GM18520 (cell line): Measurements from ENCODE around the gene ADPRHL1.

ENCODE experiments used
- ATAC-seq: cut with Tn5 transposase; IDR thresholded peaks from one replicate; pipeline ENCODE4 v1.9.1; 2021; ENCODE audit not compliant: unreplicated experiment

Gene ADPRHL1

DNA sequence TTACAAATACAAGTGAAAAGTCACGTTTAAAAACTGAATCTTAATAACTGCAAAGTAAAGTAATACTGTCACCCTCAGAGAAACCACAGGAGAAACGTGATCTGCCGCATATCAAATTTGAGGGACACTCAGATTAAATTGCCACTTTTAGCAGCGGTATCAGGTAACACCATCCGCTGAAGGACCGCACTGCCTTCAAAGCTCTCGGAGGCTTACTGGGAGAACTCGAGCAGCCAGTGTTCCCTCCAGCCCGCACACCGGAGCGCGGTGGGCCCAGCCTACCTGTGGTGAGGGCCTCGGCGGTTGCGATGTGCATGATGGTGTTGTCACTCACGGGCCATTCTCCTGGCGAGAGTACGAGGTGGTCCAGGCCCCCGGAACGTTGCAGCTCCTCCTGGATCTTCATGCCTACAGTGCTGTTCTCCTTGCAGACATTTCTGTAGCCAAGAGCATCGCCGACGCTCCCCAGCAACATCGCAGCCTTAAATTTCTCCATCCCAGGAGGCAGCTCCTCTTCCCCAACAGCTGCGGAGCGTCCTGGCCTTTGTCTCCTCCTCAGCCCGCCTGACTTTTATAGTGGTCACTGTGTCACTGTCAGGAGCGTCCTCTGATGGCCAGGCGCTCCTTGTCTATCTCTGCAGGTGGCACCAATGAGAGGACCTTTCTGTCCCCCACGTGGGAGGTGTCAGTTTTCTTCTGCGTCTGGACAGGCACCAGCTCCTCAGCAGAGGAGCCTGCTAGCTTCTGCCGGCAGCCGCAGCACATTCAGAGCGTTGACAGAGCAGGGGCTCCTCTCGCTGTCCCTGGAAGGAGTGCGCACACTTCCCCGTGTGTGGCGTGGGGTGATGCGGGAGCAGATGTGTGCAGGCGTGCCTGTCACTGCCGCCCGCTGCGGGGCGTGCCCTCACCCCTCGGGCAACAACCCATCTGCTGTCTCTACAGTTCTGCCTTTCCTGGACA, at the start of gene ADPRHL1:
Gene ADPRHL1 (minus strand): TSS at position 547 of the 960 bp plus-strand sequence. CDS start 51 bp downstream, at position 496.
- no peak for ATAC-seq

DNA sequence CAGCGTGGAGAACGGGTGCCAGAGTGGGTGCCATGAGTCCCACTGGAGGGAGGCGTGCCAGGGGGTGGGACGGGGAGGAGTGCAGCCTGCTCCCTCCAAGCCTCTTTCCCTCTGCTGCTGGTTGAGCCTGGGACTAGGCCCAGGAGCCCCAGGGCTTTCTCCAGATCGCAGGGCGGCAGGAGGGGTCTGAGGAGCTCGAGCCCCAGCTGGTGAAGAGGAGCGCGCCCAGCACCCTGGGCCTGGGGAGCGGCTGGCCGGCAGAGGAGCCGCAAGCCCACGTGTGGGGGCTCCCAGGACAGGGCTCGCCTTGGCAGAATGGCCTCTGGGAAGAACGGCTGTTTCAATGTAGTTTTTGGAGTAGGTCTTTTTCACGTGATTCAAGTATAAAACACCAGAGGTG, 49.4 kb upstream of the ADPRHL1 start:
- no peak for ATAC-seq

DNA sequence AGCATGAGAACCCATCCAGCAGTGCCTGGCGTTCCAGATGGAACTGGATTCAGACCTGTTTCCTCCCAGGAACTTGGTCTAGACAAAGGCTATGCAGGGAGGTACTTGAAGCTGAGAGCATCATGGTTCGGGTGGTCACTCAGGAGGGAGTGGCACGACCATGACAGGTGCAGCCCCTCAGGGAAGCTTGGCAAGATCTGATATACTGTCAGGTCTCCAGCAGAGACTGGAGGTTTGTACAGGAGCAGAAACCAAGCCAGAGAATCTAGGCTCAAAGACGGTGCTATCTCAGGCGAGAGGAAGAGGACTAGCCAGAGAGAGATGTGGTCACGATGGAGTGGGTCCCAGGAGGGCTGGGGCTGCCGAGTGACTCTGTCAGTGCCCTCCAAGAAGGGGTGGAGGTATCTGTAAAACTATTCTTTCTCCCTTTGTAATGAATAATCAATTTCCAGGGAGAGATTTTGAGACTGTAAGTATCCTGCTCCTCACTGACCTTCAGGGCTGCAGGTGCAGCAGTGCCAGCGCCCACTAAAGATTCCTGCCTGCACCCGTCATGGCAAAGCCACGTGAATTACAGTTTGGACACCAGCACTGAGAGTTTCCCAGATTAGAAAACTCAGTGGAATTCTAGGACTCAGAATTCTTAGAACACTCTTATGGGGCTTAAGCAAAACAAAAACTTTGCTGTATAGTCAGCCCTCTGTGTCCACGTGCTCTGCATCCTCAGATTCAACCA, 47.4 kb upstream of the ADPRHL1 start:
- ATAC-seq = no peak

DNA sequence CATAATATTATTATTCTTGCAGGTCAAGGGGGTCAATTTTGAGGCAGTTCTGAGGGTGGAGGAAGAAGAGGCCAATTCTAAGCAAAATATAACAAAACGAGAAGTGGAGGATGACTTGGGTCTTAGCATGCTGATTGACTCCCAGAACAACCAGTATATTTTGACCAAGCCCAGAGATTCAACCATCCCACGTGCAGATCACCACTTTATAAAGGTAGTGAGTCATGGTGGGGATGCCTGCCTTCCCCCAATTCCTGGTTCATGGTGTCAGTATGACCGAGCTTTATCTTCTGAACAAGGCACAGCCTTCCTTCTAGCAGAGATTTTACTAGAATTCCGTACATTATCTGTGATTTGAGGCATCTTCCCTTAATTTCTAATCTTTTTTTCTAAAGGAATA, 46.6 kb upstream of the ADPRHL1 start:
- no peak for ATAC-seq

DNA sequence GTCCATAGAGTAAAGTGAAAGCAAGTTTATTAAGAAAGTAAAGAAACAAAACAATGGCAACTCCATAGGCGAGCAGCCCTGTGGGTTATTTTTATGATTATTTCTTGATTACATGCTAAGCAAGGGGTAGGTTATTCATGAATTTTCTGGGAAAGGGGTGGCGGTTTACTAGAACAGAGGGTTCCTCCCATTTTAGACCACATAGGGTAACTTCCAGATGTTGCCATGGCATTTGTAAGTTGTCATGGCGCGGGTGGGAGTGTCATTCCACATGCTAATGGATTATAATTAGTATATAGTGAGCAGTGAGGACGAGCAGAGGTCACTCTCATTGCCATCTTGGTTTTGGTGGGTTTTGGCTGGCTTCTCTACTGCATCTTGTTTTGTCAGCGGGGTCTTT, 45.6 kb upstream of the ADPRHL1 start:
- no peak for ATAC-seq

DNA sequence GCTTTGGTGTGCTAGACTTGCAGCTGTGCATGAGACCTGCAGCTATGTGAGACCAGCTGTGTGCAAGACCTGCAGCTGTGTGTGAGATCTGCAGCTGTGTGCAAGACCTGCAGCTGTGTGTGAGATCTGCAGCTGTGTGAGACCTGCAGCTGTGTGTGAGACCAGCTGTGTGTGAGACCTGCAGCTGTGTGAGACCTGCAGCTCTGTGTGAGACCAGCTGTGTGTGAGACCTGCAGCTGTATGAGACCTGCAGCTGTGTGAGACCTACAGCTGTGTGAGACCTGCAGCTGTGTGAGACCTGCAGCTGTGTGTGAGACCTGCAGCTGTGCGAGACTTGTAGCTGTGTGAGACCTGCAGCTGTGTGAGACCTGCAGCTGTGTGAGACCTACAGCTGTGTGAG, 43.9 kb upstream of the ADPRHL1 start:
- no peak for ATAC-seq

DNA sequence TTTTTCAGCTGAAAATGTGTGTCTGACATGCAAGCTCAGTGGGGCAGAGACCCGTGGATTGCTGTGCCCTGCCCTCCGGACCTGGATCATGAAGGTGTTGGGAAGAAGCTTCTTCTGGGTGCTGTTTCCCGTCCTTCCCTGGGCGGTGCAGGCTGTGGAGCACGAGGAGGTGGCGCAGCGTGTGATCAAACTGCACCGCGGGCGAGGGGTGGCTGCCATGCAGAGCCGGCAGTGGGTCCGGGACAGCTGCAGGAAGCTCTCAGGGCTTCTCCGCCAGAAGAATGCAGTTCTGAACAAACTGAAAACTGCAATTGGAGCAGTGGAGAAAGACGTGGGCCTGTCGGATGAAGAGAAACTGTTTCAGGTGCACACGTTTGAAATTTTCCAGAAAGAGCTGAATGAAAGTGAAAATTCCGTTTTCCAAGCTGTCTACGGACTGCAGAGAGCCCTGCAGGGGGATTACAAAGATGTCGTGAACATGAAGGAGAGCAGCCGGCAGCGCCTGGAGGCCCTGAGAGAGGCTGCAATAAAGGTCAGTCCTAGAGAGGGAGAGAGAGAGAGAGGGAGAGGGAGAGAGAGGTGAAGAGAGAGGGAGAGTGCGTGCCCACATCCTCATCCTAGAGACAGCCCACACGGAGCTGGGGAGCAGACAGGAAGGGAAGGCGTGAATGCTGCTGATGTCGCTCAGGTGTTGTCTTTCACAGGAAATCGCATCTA, 42.4 kb upstream of the ADPRHL1 start:
- ATAC-seq = no peak

DNA sequence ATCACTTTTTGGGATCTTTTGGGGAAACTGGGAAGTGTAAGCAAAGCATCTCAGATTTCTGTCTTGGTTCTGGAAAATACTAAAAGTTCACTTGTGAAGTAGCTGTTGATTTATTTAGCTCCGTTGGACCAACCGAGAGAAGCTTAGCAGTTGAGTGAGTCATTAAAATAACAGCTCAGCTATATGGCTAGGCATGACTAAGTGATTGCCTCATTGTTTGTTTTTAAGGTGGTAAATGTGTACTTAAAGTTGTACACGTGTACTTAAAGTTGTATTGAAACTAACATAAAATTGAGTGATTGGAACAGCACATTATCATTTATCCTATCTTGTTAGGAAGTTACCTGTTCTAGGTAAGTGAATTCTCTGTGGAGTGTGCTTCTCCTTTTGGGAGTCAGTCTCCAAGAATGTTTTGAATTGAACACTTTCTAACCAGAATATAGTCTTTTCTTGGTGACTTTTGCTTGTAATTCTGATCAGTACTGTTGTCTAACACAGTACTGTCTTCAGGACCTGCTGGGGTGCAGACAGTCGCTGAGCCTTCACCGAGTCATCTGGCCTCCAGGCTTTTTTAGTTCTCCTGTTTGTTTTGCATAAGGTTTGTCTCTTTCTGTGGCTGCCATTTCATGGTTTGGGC, 40.1 kb upstream of the ADPRHL1 start:
- peak; percentile 25 for ATAC-seq

DNA sequence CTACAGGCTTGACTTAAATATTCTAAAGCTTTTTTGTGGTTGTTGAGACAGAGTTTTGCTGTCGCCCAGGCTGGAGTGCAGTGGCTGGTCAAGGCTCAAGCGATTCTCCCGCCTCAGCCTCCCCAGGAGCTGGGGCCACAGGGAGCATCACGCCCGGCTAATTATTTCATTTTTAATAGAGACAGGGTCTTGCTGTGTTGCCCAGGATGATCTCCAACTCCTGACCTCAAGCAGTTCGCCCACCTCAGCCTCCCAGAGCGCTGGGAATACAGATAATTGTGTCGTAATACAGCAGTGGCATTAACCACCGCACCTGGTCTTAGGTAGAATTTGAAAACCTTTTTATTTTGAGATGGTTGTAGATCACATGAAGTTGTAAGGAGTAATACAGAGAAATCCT, 38.7 kb upstream of the ADPRHL1 start:
- no peak for ATAC-seq

DNA sequence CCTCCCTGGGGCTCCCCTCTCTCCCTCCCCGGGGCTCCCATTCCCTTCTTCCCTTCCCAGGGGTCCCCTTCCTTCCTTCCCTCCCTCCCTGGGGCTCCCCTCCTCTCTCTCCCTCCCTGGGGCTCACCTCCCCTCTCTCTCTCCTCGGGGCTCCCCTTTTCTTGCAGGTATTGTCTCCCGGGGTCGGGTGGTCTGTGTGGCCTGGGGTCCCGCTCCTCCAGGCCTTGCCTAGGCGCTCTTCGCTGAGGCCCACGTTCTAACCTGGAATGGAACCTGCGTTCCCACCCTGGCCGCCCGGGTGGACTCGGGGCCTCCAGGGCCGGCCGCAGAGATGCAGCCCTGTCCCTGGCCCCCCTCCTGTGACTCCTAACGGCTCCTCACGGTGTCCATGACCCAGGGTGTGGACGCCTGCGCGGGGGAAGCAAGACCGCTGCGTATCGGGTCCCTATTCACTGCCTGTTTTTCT, 38.2 kb upstream of the ADPRHL1 start:
- ATAC-seq = no peak

DNA sequence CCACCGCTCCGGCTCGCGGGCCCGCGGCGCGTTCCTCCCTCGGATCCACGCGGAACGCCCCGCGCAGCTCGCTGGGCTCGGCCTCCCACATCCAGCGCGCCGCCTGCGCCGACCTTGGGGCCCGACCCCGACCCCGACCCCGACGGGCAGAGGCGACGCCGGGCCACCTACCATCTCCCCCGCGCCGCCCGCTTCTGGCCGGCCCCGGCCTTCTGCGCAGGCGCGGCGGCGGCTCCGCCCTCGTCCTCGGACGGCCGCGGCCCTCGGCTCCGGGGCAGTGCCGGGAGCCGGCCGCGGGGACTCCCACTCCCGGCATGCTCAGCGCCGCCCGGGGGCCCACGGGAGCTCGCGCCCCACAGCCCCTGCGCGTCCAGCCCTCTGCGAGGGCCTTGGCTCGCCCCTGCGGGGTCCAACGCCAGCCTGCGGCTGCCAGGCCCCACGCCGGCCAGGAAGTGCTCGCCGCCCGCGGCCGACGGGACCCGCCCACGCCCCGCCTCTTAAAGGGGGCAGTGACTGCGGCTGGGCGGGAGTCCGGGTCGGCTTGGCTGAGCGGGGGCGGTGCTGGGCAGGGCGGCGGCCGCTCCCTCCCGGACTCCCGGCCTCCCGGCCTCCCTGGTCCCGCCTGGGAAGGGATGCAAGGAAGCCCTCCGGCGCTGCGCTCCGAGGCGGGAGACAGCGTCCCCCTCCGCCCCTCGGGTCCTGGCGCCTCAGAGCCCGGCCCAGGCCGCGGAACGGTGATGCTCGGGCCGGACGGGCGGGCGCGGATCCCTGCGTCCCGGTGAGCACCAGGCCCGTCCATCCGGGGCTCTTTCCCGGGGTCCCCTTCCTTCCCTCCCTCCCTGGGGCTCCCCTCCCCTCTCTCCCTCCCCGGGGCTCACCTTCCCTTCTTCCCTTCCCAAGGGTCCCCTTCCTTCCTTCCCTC, 37.5 kb upstream of the ADPRHL1 start, which contains the start of gene DCUN1D2:
Gene DCUN1D2 (minus strand): TSS at position 216 of the 922 bp plus-strand sequence. CDS start 42 bp downstream, at position 174.
- ATAC-seq = peak; percentile 84

DNA sequence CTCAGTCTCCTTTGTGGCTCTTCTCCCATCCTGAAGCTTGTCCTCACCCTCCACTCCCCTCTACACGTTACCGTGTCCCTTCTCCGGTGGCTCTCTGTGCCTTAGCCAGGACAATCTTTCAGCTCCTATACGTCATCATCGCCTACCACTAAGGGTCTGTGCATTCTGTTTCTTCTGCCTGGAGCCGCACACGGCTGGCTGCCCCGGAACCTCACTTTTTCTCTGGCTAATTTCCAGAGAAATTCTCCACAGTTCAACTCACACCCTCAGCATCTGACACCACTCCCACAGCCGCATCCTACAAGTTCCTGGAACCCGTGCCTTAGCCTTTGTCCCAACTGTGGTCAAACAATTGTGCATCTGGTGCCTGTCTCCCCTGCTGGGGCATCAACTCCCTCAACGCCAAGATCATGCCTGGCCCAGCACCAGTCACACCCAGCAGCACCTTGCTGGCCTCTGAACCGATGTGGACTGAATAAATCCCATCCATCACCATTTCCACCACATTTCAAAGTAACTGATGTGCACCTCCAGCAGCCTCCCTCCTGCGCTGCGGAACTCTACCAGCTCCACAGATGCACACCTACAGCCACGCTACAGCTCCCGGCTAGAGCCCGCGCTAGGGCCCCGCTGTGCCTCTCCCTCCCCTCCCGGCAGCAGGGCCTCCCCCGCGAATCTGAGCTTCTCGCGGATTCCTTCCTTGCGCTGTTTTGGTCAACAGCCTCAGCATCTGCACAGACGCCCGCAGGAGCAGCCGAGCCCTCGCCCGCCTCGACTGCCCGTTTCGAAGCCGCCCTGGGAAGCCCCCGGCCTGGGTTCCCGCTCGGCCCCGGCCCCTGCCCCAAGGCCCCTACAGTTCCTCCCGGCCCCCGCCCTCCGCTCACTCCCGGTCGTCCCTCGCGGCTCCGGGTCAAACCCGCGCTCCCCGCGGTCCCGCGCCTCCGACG, 36.5 kb upstream of the ADPRHL1 start:
- peak; percentile 1 for ATAC-seq

DNA sequence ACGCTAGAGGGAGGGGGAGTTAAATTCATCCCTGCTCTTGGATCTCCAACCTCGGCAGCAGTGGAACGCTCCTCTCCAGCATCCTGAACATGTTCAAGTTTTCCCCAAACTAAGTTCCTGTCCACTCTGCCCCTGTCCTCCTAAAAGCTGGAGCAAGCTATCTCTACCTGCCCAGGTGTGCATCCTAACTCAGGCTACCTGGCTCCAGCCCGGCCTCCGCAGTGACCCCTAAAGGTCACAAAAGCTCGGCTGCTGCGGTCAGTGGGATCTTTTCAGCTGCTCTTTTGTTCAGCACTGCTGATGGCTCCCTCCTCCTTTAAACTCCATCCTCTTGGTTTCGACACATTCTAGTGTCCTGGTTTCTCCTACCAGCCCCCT, 35.9 kb upstream of the ADPRHL1 start:
- ATAC-seq = no peak

DNA sequence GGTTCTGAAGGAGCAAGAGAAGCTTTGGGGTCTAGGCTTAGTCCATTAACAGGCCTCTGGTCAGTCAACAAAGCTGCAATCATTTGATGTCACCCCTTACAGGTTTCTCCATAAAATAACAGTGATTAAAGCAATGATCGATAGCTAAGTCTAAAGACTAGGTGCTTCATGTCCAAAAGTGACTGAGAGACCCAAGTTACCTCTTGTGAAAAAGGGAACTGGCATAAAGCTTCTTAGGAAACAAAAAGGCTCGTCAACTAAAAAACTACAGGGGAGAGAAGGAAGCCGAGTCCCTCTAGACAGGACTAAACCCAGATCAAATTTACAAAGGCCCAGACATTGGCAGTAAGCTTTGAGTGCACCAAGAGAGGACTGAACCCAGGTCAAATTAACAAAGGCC, 35.0 kb upstream of the ADPRHL1 start:
- ATAC-seq = no peak

DNA sequence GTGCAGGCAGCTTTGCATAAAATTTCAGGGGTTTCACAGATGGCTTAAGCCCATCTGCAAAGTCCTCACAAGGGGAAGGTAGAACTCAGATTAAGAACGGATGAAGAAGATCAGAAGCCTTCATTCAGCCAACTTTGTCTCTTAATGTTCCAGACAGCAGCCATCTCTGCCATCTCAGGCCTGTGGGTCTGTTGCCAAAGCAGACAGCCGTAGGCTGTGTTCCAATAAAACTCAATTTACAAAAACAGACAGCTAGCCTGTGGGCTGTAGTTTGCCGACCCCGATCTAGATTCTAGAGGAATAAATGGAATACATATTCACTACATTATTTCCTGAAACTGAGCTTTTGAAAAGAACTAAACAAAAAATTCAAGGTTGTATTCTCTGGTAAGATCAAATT, 33.4 kb upstream of the ADPRHL1 start:
- ATAC-seq = no peak

DNA sequence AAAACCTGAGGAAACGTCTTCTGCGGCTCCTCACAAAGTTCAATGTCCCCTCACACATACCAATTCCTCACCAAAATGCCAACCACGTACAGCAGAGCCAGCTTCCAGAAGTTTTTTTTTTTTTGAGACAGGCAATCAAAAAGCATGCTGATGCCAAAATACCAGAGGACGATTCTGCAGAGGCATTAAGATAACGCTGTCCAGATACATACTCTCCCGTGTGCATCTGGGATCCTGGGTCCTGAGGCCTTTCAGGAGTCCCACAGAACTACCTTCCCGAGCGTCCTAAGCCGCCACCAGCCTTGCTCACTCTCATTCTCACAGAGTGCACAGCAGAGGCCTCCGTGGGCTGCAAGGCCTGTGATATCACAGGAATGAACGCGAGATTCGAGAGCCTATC, 32.3 kb upstream of the ADPRHL1 start:
- no peak for ATAC-seq

DNA sequence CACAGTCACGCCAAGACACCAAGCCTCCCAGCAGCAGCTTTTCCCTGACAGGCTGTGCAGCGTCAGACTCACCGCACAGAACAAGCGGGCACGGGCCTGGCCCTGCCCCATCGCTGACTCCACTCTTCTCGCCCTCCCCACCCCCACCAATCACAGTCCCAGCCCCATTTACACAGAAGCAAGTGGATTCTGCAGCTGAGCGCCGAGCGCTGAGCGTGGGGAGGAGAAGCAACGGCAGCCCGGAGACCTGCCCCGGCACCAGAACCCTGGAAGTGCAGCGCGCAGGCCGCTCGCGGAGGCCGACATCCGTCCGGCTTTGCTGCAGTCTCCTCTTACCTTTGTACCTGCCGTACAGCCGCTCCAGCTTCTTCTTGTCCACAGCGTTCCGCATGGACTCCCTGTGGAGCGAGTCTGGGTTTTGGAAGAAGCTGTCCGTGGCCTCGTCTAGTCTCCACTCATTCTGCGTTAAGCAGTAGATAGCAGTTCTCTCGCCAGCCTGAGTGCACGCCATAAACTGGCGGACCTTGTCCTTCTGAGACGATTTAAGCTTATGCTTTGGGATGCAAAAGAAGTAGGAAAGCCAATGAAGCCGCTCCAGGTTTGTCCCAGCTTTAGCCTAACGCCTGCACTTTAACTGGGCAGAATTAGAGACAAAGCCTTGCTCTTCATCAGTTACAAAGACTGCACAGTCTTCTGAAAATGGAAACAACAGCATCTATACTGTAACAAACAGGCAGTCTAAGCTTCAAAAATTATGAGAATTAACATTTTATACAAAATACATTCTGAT, 30.4 kb upstream of the ADPRHL1 start:
- ATAC-seq = no peak

DNA sequence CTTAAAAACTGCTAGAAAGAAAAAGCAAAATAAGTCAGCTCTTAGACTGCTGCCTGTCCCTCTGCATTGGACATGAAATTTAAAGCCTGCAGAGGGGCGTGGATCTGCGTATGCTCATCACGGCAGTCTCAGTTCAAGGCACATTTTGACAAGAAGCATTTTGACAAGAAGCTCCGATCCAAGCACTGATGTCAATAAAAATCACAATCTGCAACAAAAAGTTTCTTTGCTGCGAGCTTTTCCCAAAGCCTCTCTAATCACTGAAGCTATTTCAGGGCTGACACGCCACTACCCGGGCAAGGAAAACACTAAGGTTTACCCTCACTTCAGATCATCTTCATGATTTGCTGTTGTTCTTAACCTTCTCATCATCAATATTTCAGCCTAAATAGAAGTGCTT, 29.8 kb upstream of the ADPRHL1 start:
- ATAC-seq = no peak
